PC-3 (cell line): Measurements from ENCODE around the gene LRRTM2. TPM values are rescaled to one million over a fixed set of nuclear protein-coding genes. Genes with fewer than 3 reads are reported as not detected.

Source experiments
- ATAC-seq: fragments of 200-7000 bp; cut with Tn5 transposase; 2 replicates; pipeline ENCODE4 v1.9.1; 2020; ENCODE audit warnings: mild to moderate bottlenecking, moderate library complexity
- BruUV-seq: library from RNA; stranded (reverse); fragments of 400-500 nt; replicated peaks from 2 replicates; lab custom pipeline; 2021; lab: Mats Ljungman, UMichigan
- CTCF ChIA-PET: fragments of 300-600 bp; sonication (Branson Sonifier 250); formaldehyde crosslinking; loops from one replicate; lab custom pipeline; 2022; ENCODE audit warnings: antibody characterized with exemption; lab: Charles Lee
- POLR2A ChIA-PET: fragments of 300-600 bp; sonication (Branson Sonifier 250); formaldehyde crosslinking; loops from one replicate; lab custom pipeline; 2022; ENCODE audit warnings: antibody characterized with exemption; ENCODE audit not compliant: unreplicated experiment; lab: Charles Lee
- DNase-seq: peaks from one replicate; pipeline ENCODE4 v3.0.0-alpha.2; 2015
- H2AFZ ChIP-seq: fragments of 300-600 bp; sonication (generic); 2 replicates; pipeline ENCODE4 v1.6.0; 2016; ENCODE audit warnings: antibody characterized with exemption, low read length
- H3F3A ChIP-seq: fragments of 300-600 bp; sonication (generic); one replicate; pipeline ENCODE4 v1.6.0; 2017; ENCODE audit warnings: antibody characterized with exemption, low read length, control low read depth, mild to moderate bottlenecking; ENCODE audit not compliant: unreplicated experiment
- H3K27ac ChIP-seq: fragments of 300-600 bp; sonication (generic); 2 replicates; pipeline ENCODE4 v1.5.1; 2016; ENCODE audit warnings: mild to moderate bottlenecking, low read length
- H3K27me3 ChIP-seq: fragments of 300-600 bp; sonication (generic); 2 replicates; pipeline ENCODE4 v1.6.1; 2016; ENCODE audit warnings: low read length, mixed read lengths
- H3K36me3 ChIP-seq: fragments of 300-600 bp; sonication (generic); 2 replicates; pipeline ENCODE4 v1.6.1; 2016; ENCODE audit warnings: low read depth, mixed run types, low read length, mixed read lengths
- H3K4me1 ChIP-seq: fragments of 300-600 bp; sonication (generic); 2 replicates; pipeline ENCODE4 v1.5.1; 2016; ENCODE audit warnings: low read length; ENCODE audit not compliant: insufficient read depth
- H3K4me2 ChIP-seq: fragments of 300-600 bp; sonication (generic); 2 replicates; pipeline ENCODE4 v1.6.0; 2016; ENCODE audit warnings: low read length
- H3K4me3 ChIP-seq: fragments of 300-600 bp; sonication (generic); 2 replicates; pipeline ENCODE4 v1.5.1; 2016; ENCODE audit warnings: mild to moderate bottlenecking, low read length, mixed read lengths
- H3K79me2 ChIP-seq: fragments of 300-600 bp; sonication (generic); 2 replicates; pipeline ENCODE4 v1.6.1; 2017; ENCODE audit warnings: low read length, mixed read lengths
- H3K9ac ChIP-seq: fragments of 300-600 bp; sonication (generic); 2 replicates; pipeline ENCODE4 v1.6.0; 2016; ENCODE audit warnings: mild to moderate bottlenecking, low read length
- H3K9me2 ChIP-seq: fragments of 300-600 bp; sonication (generic); replicated peaks from 2 replicates; pipeline ENCODE4 v1.6.1; 2016; ENCODE audit warnings: mixed run types, low read length, mixed read lengths
- H3K9me3 ChIP-seq: fragments of 300-600 bp; sonication (generic); 2 replicates; pipeline ENCODE4 v1.6.1; 2016; ENCODE audit warnings: low read length, mixed read lengths
- H4K20me1 ChIP-seq: fragments of 300-600 bp; sonication (generic); 2 replicates; pipeline ENCODE4 v1.6.1; 2016; ENCODE audit warnings: low read length, mixed read lengths
- EZH2 ChIP-seq: fragments of 300-600 bp; sonication (generic); IDR thresholded peaks from one replicate; pipeline ENCODE4 v1.6.1; 2017; ENCODE audit warnings: antibody characterized with exemption, mild to moderate bottlenecking, low read length; ENCODE audit not compliant: unreplicated experiment
- EZH2phosphoT487 ChIP-seq: fragments of 300-600 bp; sonication (generic); IDR thresholded peaks from 2 replicates; pipeline ENCODE4 v1.6.1; 2018; ENCODE audit warnings: mild to moderate bottlenecking, antibody characterized with exemption, low read length, borderline replicate concordance
- intact Hi-C: fragments of 100-400 bp; cut with micrococcal nuclease; formaldehyde crosslinking; loops from 2 replicates; pipeline ENCODE4 v1.9.0; 2023
- total RNA-seq: library from RNA; depleted of rRNA; stranded (reverse); fragments of >200 nt; gene quantifications from 2 replicates; pipeline ENCODE4 v1.2.3, GENCODE V29; 2014
- TF ChIP-seq, protein P1 (sequence below): fragments of 300-600 bp; sonication (generic); conservative IDR thresholded peaks from 2 replicates; pipeline ENCODE4 v1.5.1; 2017; ENCODE audit warnings: antibody characterized with exemption, low read depth, mild to moderate bottlenecking, low read length

Gene LRRTM2
- total RNA-seq, 1 experiment from 2014 or later: not detected

DNA sequence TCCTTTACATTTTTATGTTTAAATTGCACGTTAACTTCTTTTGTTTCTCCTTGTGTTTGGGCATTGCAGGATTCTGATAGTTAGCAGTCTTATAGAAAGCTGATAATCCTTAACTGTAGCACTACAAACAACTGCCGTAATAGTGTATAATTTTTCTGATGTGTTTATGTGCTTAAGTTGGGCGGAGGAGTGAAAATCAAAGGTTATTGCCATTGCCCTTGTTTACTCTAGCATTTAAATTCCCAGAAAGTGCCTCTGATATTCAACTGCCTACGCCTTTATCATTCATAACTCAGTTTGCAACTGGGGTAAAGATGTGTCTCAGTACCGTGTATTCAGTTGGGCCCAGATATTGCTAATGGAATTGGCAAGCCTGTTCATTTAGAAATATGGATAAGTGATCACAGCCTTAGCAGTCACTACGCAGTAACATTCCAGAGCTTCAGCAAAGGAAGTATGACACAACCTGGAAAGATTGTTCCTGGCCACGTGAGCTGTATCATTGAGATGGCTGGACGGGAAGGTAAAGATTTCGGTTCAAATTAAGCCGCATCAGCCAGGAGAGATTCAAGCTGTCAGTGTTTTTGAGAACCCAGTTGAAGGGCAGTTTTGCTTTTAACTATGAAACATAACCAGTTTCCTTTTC, 28.1 kb upstream of the LRRTM2 start:
- Histone ChIP-seq H3K4me1 (no peaks in the 10 kb centered on the region), H3K9me3 (no peaks in the 10 kb centered on the region), H3K9ac (no peak overlapping the region), H3K9me2 (no peaks in the 10 kb centered on the region), H3K4me3 (no peak overlapping the region), H4K20me1 (no peaks in the 10 kb centered on the region), H2AFZ (no peak overlapping the region), H3K36me3 (no peaks in the 10 kb centered on the region), H3K27me3 (no peaks in the 10 kb centered on the region), H3K27ac (no peak overlapping the region), H3K4me2 (no peak overlapping the region), H3F3A (no peaks in the 10 kb centered on the region), H3K79me2 (no peaks in the 10 kb centered on the region)
- CTCF ChIA-PET: no interaction called here
- intact Hi-C loops: no loop called here
- ATAC-seq: no peak
- DNase-seq: no peak
- BruUV-seq: no TSS peak
- TF ChIP-seq EZH2: no peak
- TF ChIP-seq EZH2phosphoT487: no peak
- TF ChIP-seq, protein P1, sequence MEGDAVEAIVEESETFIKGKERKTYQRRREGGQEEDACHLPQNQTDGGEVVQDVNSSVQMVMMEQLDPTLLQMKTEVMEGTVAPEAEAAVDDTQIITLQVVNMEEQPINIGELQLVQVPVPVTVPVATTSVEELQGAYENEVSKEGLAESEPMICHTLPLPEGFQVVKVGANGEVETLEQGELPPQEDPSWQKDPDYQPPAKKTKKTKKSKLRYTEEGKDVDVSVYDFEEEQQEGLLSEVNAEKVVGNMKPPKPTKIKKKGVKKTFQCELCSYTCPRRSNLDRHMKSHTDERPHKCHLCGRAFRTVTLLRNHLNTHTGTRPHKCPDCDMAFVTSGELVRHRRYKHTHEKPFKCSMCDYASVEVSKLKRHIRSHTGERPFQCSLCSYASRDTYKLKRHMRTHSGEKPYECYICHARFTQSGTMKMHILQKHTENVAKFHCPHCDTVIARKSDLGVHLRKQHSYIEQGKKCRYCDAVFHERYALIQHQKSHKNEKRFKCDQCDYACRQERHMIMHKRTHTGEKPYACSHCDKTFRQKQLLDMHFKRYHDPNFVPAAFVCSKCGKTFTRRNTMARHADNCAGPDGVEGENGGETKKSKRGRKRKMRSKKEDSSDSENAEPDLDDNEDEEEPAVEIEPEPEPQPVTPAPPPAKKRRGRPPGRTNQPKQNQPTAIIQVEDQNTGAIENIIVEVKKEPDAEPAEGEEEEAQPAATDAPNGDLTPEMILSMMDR: no peak
- POLR2A ChIA-PET: no interaction called here

DNA sequence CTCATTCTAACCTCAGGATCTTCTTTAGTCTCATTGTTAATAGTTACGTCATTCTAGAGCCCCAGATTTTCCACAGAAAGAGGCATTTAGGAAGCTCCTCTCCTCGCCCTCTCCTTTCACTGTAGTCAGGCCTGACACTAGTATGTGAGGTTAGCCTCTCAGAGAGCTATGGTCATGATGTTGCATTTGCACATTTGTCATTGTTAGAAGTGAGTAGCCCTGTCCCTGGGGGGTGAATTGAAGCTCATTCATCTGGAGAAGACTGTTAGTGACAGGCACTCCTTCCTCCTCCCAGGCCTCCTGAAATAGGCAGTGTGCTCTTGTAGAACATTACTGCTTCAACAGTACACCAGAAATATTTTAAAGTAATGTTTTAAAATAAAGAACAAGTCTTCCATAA, 26.6 kb upstream of the LRRTM2 start:
- ChIA-PET POLR2A (no interaction called here), CTCF (no interaction called here)
- ATAC-seq: no peak
- H3K9me3 ChIP-seq: no peaks in the 10 kb centered on the region
- H3K27ac ChIP-seq: no peak overlapping the region
- no peak overlapping the region for H3K4me2 ChIP-seq
- intact Hi-C loops: no loop called here
- no peak overlapping the region for H3K4me3 ChIP-seq
- no peaks in the 10 kb centered on the region for H3K9me2 ChIP-seq
- no peaks in the 10 kb centered on the region for H3K4me1 ChIP-seq
- no peaks in the 10 kb centered on the region for H4K20me1 ChIP-seq
- H3K27me3 ChIP-seq: no peaks in the 10 kb centered on the region
- no peak overlapping the region for H2AFZ ChIP-seq
- no peaks in the 10 kb centered on the region for H3F3A ChIP-seq
- no TSS peak for BruUV-seq
- H3K79me2 ChIP-seq: no peaks in the 10 kb centered on the region
- no peaks in the 10 kb centered on the region for H3K36me3 ChIP-seq
- TF ChIP-seq, protein P1: no peak
- TF ChIP-seq EZH2: no peak
- TF ChIP-seq EZH2phosphoT487: no peak
- H3K9ac ChIP-seq: no peak overlapping the region
- no peak for DNase-seq

DNA sequence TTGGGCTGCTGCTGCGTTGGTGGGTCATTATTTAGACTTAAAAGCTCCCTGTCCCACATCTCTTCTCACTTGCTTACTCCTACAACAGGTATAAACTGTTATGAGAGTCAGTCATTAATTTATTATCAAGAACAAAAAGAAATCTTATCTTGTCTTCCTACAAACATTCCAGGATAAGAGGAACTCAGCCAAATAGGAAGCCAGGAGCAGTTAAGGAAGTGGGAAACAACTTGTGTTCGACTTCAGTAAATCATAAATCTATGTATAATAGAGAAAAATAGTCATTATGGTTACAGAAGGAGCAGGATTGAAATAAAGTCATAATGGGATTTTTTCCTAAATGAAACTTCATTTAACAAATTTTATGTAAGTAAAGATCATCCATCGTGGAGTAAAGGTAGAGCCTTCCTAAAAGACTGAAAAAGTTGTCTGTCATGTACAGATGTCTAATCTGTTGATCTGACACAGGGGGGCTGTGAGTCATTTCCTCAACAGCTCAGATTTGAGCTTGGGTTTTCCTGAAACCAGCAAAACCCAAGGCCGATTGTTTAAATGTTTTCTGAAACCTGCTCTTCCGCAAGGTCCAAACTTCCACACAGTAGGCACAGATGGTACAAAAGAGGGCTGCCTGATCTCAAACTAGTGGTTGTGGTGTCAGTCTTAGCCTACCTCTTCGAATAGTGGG, 25.3 kb upstream of the LRRTM2 start:
- CTCF ChIA-PET: no interaction called here
- Histone ChIP-seq H4K20me1 (no peaks in the 10 kb centered on the region), H3K27ac (no peak overlapping the region), H3K9ac (no peak overlapping the region), H3K4me3 (no peak overlapping the region), H3K36me3 (no peaks in the 10 kb centered on the region), H3K4me2 (no peak overlapping the region), H3K27me3 (no peaks in the 10 kb centered on the region), H3K4me1 (no peaks in the 10 kb centered on the region), H3K9me2 (no peaks in the 10 kb centered on the region), H2AFZ (no peak overlapping the region), H3F3A (no peaks in the 10 kb centered on the region), H3K9me3 (no peaks in the 10 kb centered on the region), H3K79me2 (no peaks in the 10 kb centered on the region)
- POLR2A ChIA-PET: no interaction called here
- intact Hi-C loops: no loop called here
- TF ChIP-seq EZH2phosphoT487 (no peak), EZH2 (no peak)
- TF ChIP-seq, protein P1: no peak
- DNase-seq (no peak), ATAC-seq (no peak)
- BruUV-seq: no TSS peak
